Stimulated activated naive CD4-positive, alpha-beta T cell treated with Interleukin-2 at 50 U/mL for 16 hours (primary cell): ENCODE measurements around the gene TENT4B.

Source experiments
- DNase-seq: peaks from one replicate; lab custom pipeline; 2025; lab: John Stamatoyannopoulos, UW

The TENT4B gene

GRCh38 chr16:50195756-50196155 is 42.6 kb downstream of the TENT4B start:
- no peak for DNase-seq

GRCh38 chr16:50197582-50197981 is 44.5 kb downstream of the TENT4B start:
- DNase-seq, result no peak

- no peak for DNase-seq
Observed at GRCh38 chr16:50198802-50199403, 45.8 kb downstream of the TENT4B start.

- no peak for DNase-seq
Observed at GRCh38 chr16:50201787-50202186, 48.7 kb downstream of the TENT4B start.

- DNase-seq, result no peak
Observed at GRCh38 chr16:50202926-50203624, 50.0 kb downstream of the TENT4B start.

GRCh38 chr16:50203681-50204080 is 50.6 kb downstream of the TENT4B start:
- DNase-seq, result no peak

- DNase-seq, result no peak
Observed at GRCh38 chr16:50204453-50205108, 51.5 kb downstream of the TENT4B start.

GRCh38 chr16:50207652-50208051 is 54.5 kb downstream of the TENT4B start:
- no peak for DNase-seq

- no peak for DNase-seq
Observed at GRCh38 chr16:50208460-50208931, 55.4 kb downstream of the TENT4B start.

GRCh38 chr16:50209546-50210265 is 56.6 kb downstream of the TENT4B start:
- DNase-seq, result no peak

- DNase-seq, result peak; percentile 29
Observed at GRCh38 chr16:50210266-50211038, 57.3 kb downstream of the TENT4B start.

GRCh38 chr16:50213939-50214519 is 60.9 kb downstream of the TENT4B start:
- no peak for DNase-seq

GRCh38 chr16:50215680-50216079 is 62.6 kb downstream of the TENT4B start:
- DNase-seq, result no peak

GRCh38 chr16:50216231-50216630 is 63.1 kb downstream of the TENT4B start:
- no peak for DNase-seq

- DNase-seq, result no peak
Observed at GRCh38 chr16:50219402-50219975, 66.4 kb downstream of the TENT4B start.

- no peak for DNase-seq
Observed at GRCh38 chr16:50224286-50224685, 71.2 kb downstream of the TENT4B start.

- DNase-seq, result no peak
Observed at GRCh38 chr16:50227120-50227519, 74.0 kb downstream of the TENT4B start.

- no peak for DNase-seq
Observed at GRCh38 chr16:50227665-50228064, 74.6 kb downstream of the TENT4B start.

- DNase-seq, result no peak
Observed at GRCh38 chr16:50228364-50228868, 75.3 kb downstream of the TENT4B start.

GRCh38 chr16:50229149-50229726 is 76.1 kb downstream of the TENT4B start:
- DNase-seq, result no peak
